ENCODE measurements around the gene PSMB5.

PSMB5 gene

GRCh38 chr14:23034498-23035302, at the start of gene PSMB5:
TSS of gene PSMB5 (minus strand) at chr14:23034900. CDS start at chr14:23034881, 19 bp downstream.
- DNase-seq (ENCODE audit: low read depth, low spot score): peak; percentile 97

GRCh38 chr14:23080474-23080873, 45.8 kb upstream of the PSMB5 start:
- no peak for DNase-seq (ENCODE audit: low read depth, low spot score)

GRCh38 chr14:23079716-23080115, 45.0 kb upstream of the PSMB5 start:
- DNase-seq (ENCODE audit: low read depth, low spot score): no peak

- DNase-seq (ENCODE audit: low read depth, low spot score): no peak
Observed at GRCh38 chr14:23078692-23079116, 44.0 kb upstream of the PSMB5 start.

GRCh38 chr14:23077962-23078361, 43.3 kb upstream of the PSMB5 start:
- DNase-seq (ENCODE audit: low read depth, low spot score): no peak

GRCh38 chr14:23076785-23077408, 42.2 kb upstream of the PSMB5 start:
- DNase-seq (ENCODE audit: low read depth, low spot score): no peak

- DNase-seq (ENCODE audit: low read depth, low spot score): no peak
Observed at GRCh38 chr14:23074906-23075305, 40.2 kb upstream of the PSMB5 start.

GRCh38 chr14:23071921-23072539, 37.3 kb upstream of the PSMB5 start:
- DNase-seq (ENCODE audit: low read depth, low spot score): no peak

GRCh38 chr14:23071244-23071920, 36.7 kb upstream of the PSMB5 start:
- peak; percentile 90 for DNase-seq (ENCODE audit: low read depth, low spot score)

- no peak for DNase-seq (ENCODE audit: low read depth, low spot score)
Observed at GRCh38 chr14:23070262-23071129, 35.8 kb upstream of the PSMB5 start.

GRCh38 chr14:23069413-23069806, 34.7 kb upstream of the PSMB5 start:
- DNase-seq (ENCODE audit: low read depth, low spot score): no peak

- DNase-seq (ENCODE audit: low read depth, low spot score): peak; percentile 79
Observed at GRCh38 chr14:23068789-23069412, 34.2 kb upstream of the PSMB5 start.

GRCh38 chr14:23067847-23068788, 33.4 kb upstream of the PSMB5 start:
- DNase-seq (ENCODE audit: low read depth, low spot score): no peak

GRCh38 chr14:23066855-23067744, 32.4 kb upstream of the PSMB5 start:
- DNase-seq (ENCODE audit: low read depth, low spot score): no peak

- no peak for DNase-seq (ENCODE audit: low read depth, low spot score)
Observed at GRCh38 chr14:23066368-23066767, 31.7 kb upstream of the PSMB5 start.

- DNase-seq (ENCODE audit: low read depth, low spot score): no peak
Observed at GRCh38 chr14:23063601-23064000, 28.9 kb upstream of the PSMB5 start.

GRCh38 chr14:23062002-23062401, 27.3 kb upstream of the PSMB5 start:
- DNase-seq (ENCODE audit: low read depth, low spot score): no peak

GRCh38 chr14:23060536-23061260, 26.0 kb upstream of the PSMB5 start:
- DNase-seq (ENCODE audit: low read depth, low spot score): no peak

Data from iPS DF 19.7 (cell line).